Liver (tissue), 9 donors: Measurements from ENCODE around the gene XRCC5. TPM values are rescaled to one million over a fixed set of nuclear protein-coding genes. Genes with fewer than 3 reads are reported as not detected.

Source experiments
- DNase-seq: peaks from one replicate; pipeline ENCODE4 v3.0.0-alpha.2; 2017; ENCODE audit warnings: low spot score
- H3K27ac ChIP-seq, 2 donors: one replicate each; pipeline ENCODE4 v1.7.0; 2013; ENCODE audit warnings: inconsistent platforms in 2 of 2, low read length in 2 of 2, control low read depth in 1 of 2, low read depth in 1 of 2, mild to moderate bottlenecking in 1 of 2
- H3K27me3 ChIP-seq, 4 donors: one replicate each; pipeline versions ENCODE4 v1.6.1 to v1.7.0; 2013; ENCODE audit warnings: low read length in 3 of 4, inconsistent platforms in 1 of 4, mild to moderate bottlenecking in 1 of 4, moderate library complexity in 1 of 4; ENCODE audit not compliant: control insufficient read depth in 4 of 4, insufficient read depth in 4 of 4
- H3K36me3 ChIP-seq, 4 donors: one replicate each; pipeline versions ENCODE4 v1.6.1 to v1.7.0; 2013; ENCODE audit warnings: low read length in 3 of 4, mild to moderate bottlenecking in 3 of 4, low read depth in 1 of 4, moderate library complexity in 1 of 4; ENCODE audit not compliant: control insufficient read depth in 4 of 4, insufficient read depth in 3 of 4
- H3K4me1 ChIP-seq, 4 donors: one replicate each; pipeline versions ENCODE4 v1.6.1 to v1.7.0; 2013; ENCODE audit warnings: low read length in 3 of 4, mild to moderate bottlenecking in 3 of 4, moderate library complexity in 1 of 4; ENCODE audit not compliant: control insufficient read depth in 4 of 4, insufficient read depth in 4 of 4
- H3K4me3 ChIP-seq, 3 donors: one replicate each; pipeline versions ENCODE4 v1.6.1 to v1.7.0; 2013; ENCODE audit warnings: low read length in 3 of 3, control low read depth in 1 of 3, low read depth in 1 of 3, mild to moderate bottlenecking in 1 of 3
- H3K9ac ChIP-seq, 2 donors: one replicate each; pipeline ENCODE4 v1.7.0; 2013; ENCODE audit warnings: low read length in 2 of 2, mild to moderate bottlenecking in 2 of 2, moderate library complexity in 2 of 2, control low read depth in 1 of 2, low read depth in 1 of 2
- H3K9me3 ChIP-seq, 4 donors: one replicate each; pipeline versions ENCODE4 v1.6.1 to v1.7.0; 2013; ENCODE audit warnings: low read length in 3 of 4; ENCODE audit not compliant: control insufficient read depth in 4 of 4
- ATF3 ChIP-seq: IDR thresholded peaks from 2 replicates; pipeline ENCODE4 v1.6.1; 2016; ENCODE audit warnings: antibody characterized with exemption
- CTCF ChIP-seq: fragments of 150-350 bp; IDR thresholded peaks from 2 replicates; pipeline ENCODE4 v1.5.1; 2017; ENCODE audit warnings: improper control_type of control experiment, low read depth, low read length; ENCODE audit not compliant: missing input control
- EGR1 ChIP-seq, 2 donors: IDR thresholded peaks; 2 replicates each; pipeline ENCODE4 v1.6.1; 2016 to 2018; ENCODE audit warnings: antibody characterized with exemption in 2 of 2, low read depth in 2 of 2
- FOXA1 ChIP-seq: IDR thresholded peaks from 2 replicates; pipeline ENCODE4 v1.6.1; 2016; ENCODE audit warnings: antibody characterized with exemption
- FOXA2 ChIP-seq: IDR thresholded peaks from 2 replicates; pipeline ENCODE4 v1.6.1; 2016; ENCODE audit warnings: antibody characterized with exemption
- GABPA ChIP-seq, 2 donors: IDR thresholded peaks in 1 of 2; conservative IDR thresholded peaks in 1 of 2; 2 replicates each; pipeline ENCODE4 v1.6.1; 2016; ENCODE audit warnings: antibody characterized with exemption in 2 of 2, mild to moderate bottlenecking in 1 of 2, moderate library complexity in 1 of 2
- HNF4A ChIP-seq, 2 donors: conservative IDR thresholded peaks; 2 replicates each; pipeline ENCODE4 v1.6.1; 2016; ENCODE audit warnings: antibody characterized with exemption in 2 of 2, mild to moderate bottlenecking in 2 of 2
- HNF4G ChIP-seq: IDR thresholded peaks from 2 replicates; pipeline ENCODE4 v1.6.1; 2016; ENCODE audit warnings: antibody characterized with exemption
- JUND ChIP-seq, 2 donors: IDR thresholded peaks; 2 replicates each; pipeline ENCODE4 v1.6.1; 2016; ENCODE audit warnings: antibody characterized with exemption in 2 of 2
- MAX ChIP-seq: IDR thresholded peaks from 2 replicates; pipeline ENCODE4 v1.6.1; 2016; ENCODE audit warnings: antibody characterized with exemption
- NR2F2 ChIP-seq: IDR thresholded peaks from 2 replicates; pipeline ENCODE4 v1.6.1; 2016; ENCODE audit warnings: antibody characterized with exemption
- RAD21 ChIP-seq, 2 donors: IDR thresholded peaks; 2 replicates each; pipeline ENCODE4 v1.6.1; 2016; ENCODE audit warnings: antibody characterized with exemption in 2 of 2, mild to moderate bottlenecking in 2 of 2
- REST ChIP-seq: IDR thresholded peaks from 2 replicates; pipeline ENCODE4 v1.6.1; 2016; ENCODE audit warnings: antibody characterized with exemption, mild to moderate bottlenecking
- RXRA ChIP-seq, 2 donors: IDR thresholded peaks; 2 replicates each; pipeline ENCODE4 v1.6.1; 2017 to 2018; ENCODE audit warnings: antibody characterized with exemption in 2 of 2, mild to moderate bottlenecking in 1 of 2
- SP1 ChIP-seq: IDR thresholded peaks from 2 replicates; pipeline ENCODE4 v1.6.1; 2018; ENCODE audit warnings: antibody characterized with exemption, mild to moderate bottlenecking
- TAF1 ChIP-seq: conservative IDR thresholded peaks from 2 replicates; pipeline ENCODE4 v1.6.1; 2016; ENCODE audit warnings: antibody characterized with exemption, mild to moderate bottlenecking
- YY1 ChIP-seq: IDR thresholded peaks from 2 replicates; pipeline ENCODE4 v1.6.1; 2016; ENCODE audit warnings: antibody characterized with exemption, mild to moderate bottlenecking
- ZBTB33 ChIP-seq: IDR thresholded peaks from 2 replicates; pipeline ENCODE4 v1.6.1; 2016; ENCODE audit warnings: antibody characterized with exemption
- WGBS: extraction: QIAGEN DNeasy Blood & Tissue Kit; methylation state at CpG from one replicate; pipeline ENCODE4 v1.1.7; 2013; 5-methylcytosine and 5-hydroxymethylcytosine counted together
- polyA plus RNA-seq, 2 donors: library from polyadenylated mRNA; stranded (reverse) in 1 of 2; unstranded in 1 of 2; fragments of 200-250 nt in 1 of 2; fragments of >200 nt in 1 of 2; fragmentation: Nextera tagmentation in 1 of 2; extraction: Ambion mirVana in 1 of 2; gene quantifications; one replicate each; pipeline versions ENCODE4 v1.2.1 to v1.2.3, GENCODE V29; 2013 to 2015
- total RNA-seq, 2 donors: library from RNA; depleted of rRNA; stranded (reverse); fragments of >200 nt; gene quantifications; one replicate each; pipeline ENCODE4 v1.2.3, GENCODE V29; 2014
- donor health status: healthy.
- donor health status: healthy.
- donor health status: healthy.
- donor health status: healthy.
- donor health status: healthy.

XRCC5 gene
- total and polyA plus RNA-seq, 4 donors, result 63.7 to 140 (median 84.5) TPM

GRCh38 chr2:216216951-216217903 is 108.1 kb downstream of the XRCC5 start:
- DNase-seq, result no peak
- whole genome bisulfite sequencing, result 89% methylated on average over 7 of the region's 7 CpGs

DNA sequence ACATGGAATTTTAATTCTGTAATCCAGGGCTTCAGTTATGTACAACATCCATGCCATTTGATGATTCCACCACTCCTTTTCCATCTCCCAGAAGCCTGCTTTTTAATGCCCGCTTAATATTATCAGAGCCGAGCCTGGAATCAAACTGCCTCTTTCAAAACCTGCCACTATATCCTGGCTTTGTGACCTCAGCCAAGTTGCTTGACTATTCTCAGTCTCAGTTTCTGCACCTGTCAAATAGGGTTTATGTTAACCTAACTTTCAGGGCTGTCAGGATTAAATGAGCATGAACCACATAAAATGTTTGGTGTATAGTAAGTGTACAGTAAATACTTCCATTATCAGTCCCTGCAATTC is 108.7 kb downstream of the XRCC5 start:
- Histone ChIP-seq H3K27ac (no peak overlapping the region), H3K36me3 (no peaks in the 10 kb centered on the region), H3K27me3 (no peaks in the 10 kb centered on the region), H3K4me3 (no peak overlapping the region), H3K9ac (no peak overlapping the region), H3K4me1 (no peaks in the 10 kb centered on the region), H3K9me3 (no peaks in the 10 kb centered on the region)
- 88% methylated on average over 2 of the region's 2 CpGs for WGBS
- TF ChIP-seq JUND (IDR thresholded peaks at IDR 0.05), result no peak
- no peak for TF ChIP-seq HNF4A (conservative IDR thresholded peaks at IDR 0.05)
- TF ChIP-seq EGR1 (IDR thresholded peaks at IDR 0.05; ENCODE audit: low read depth in 2 of 2), result no peak
- no peak for TF ChIP-seq FOXA2
- TF ChIP-seq TAF1, result no peak
- TF ChIP-seq NR2F2, result no peak
- TF ChIP-seq MAX, result no peak
- no peak for TF ChIP-seq SP1
- TF ChIP-seq FOXA1, result no peak
- no peak for DNase-seq

More at GRCh38 chr2:216216951-216217903, 108.1 kb downstream of the XRCC5 start:
- Histone ChIP-seq H3K36me3 (no peaks in the 10 kb centered on the region), H3K9me3 (no peaks in the 10 kb centered on the region), H3K27ac (no peak overlapping the region), H3K27me3 (no peaks in the 10 kb centered on the region), H3K4me3 (no peak overlapping the region), H3K9ac (no peak overlapping the region), H3K4me1 (no peaks in the 10 kb centered on the region)
- no peak for TF ChIP-seq RAD21 (IDR thresholded peaks at IDR 0.05)
- peak; percentile 17 for TF ChIP-seq NR2F2

DNA sequence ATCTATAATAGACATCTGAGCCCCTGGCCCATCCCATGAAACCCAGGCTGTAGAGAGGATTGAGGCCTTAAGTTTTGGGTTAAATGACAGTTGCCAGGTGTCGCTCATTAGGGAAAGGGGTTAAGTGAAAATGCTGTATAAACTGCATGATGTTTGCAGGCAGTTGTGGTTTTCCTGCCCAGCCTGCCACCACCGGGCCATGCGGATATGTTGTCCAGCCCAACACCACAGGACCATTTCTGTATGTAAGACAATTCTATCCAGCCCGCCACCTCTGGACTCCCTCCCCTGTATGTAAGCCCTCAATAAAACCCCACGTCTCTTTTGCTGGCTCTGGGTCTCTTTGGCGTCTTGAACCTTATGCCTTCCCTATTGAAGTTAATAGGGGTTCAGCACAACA is 110.7 kb downstream of the XRCC5 start:
- H3K36me3 ChIP-seq, result no peaks in the 10 kb centered on the region
- no peak for DNase-seq
- TF ChIP-seq ZBTB33 (no peak), REST (no peak), MAX (no peak), ATF3 (no peak), RAD21 (IDR thresholded peaks at IDR 0.05) (no peak), NR2F2 (no peak), CTCF (no peak), JUND (IDR thresholded peaks at IDR 0.05) (no peak), HNF4A (conservative IDR thresholded peaks at IDR 0.05) (no peak), YY1 (no peak), SP1 (no peak), FOXA1 (no peak), EGR1 (IDR thresholded peaks at IDR 0.05; ENCODE audit: low read depth in 2 of 2) (no peak), HNF4G (no peak), GABPA (IDR thresholded peaks at IDR 0.05 in 1 of 2, conservative IDR thresholded peaks at IDR 0.05 in 1 of 2) (no peak), RXRA (IDR thresholded peaks at IDR 0.05) (no peak), TAF1 (no peak), FOXA2 (no peak)
- no peaks in the 10 kb centered on the region for H3K27me3 ChIP-seq
- H3K27ac ChIP-seq, result no peak overlapping the region
- no peak overlapping the region for H3K4me3 ChIP-seq
- WGBS, result 88% methylated on average over 6 of the region's 6 CpGs
- H3K9me3 ChIP-seq, result no peaks in the 10 kb centered on the region
- no peak overlapping the region for H3K9ac ChIP-seq
- H3K4me1 ChIP-seq, result no peaks in the 10 kb centered on the region
